SHP77 treated with DMSO at 0.1 percent for 48 hours (cell line): ENCODE results near the gene DISP2.

Source experiments
- DNase-seq: peaks from one replicate; lab custom pipeline; 2025; lab: John Stamatoyannopoulos, UW

DISP2 gene

DNA sequence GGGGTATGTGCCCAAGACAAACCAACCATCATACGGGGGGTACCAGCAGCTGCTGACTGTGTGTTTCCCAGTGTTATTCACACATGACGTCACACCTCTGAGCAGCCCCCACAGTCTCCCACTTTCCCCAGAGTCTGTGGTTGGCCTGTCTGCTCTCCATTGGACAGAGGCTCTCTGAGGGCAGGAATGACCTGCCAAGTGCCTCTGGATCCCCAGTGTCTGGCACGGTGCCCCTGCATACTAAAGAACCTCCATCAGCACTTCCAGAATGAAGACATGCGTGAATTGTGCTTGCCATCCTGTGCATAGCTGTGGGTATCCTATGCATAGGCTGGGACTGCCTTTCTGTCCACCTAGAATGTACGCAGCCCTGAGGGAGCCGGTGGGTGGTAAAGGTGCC lies 13.8 kb upstream of the DISP2 start:
- DNase-seq, result no peak

DNA sequence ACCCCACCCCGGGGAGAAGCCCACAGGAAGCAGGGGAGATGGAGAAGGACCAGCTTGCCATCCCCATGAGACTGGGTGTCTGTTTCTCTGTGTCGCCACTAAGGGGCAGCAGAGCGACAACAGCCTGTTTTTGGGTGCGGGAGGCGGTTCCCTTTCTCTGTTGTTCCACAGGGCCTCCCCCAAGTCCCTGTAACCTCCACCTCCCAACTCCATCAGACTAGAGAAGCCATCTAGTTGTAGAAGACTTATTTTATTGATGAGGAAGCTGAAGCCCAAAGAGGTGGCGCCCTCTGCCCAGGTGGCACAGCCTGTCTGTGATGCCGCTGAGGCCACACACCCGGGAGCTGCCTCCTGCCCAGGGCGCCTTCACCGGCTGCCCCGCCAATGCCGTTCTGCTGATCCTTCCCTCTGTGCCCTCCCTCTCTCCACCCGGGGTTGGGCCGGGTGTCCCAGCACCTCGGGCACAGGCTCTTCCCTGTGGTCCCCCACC lies 13.3 kb upstream of the DISP2 start:
- DNase-seq, result peak; percentile 68

- DNase-seq, result no peak
These were observed 12.7 kb upstream of the DISP2 start for GRCh38 chr15:40345225-40345866.

DNA sequence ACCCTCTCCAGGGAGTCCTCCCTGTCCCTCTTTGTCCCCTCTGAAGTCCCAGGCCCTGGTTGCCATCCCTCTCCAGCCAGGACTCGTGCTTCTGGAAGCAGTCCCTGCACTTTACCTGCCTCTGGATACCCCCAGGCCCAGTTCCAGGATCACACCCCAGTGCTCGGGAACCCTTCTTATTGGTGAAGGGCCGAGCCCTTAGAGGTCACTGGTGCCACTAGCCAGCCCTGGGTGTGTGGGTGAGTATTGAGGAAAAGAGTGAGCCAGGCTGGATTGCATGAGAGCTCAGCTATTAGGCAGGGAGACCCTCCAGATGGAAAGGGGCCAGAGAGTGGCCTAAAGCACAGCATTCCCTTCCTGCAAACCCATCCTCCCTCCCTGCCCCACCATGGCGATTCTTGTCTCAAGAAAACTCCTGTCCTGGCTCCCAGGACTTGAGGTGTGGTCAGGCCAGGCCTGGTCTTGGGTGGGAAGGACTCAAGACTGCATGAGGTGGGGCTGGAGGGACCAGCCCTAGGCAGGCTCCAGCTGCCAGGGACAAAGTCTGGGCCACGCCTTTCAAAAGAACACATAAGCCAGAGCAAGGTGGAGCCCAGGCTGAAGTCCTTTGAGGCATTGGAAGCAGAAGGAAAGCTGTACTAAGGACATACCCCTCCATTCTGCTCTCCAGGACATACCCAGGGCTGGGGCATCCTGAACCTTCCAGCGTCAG lies 12.0 kb upstream of the DISP2 start:
- no peak for DNase-seq

DNA sequence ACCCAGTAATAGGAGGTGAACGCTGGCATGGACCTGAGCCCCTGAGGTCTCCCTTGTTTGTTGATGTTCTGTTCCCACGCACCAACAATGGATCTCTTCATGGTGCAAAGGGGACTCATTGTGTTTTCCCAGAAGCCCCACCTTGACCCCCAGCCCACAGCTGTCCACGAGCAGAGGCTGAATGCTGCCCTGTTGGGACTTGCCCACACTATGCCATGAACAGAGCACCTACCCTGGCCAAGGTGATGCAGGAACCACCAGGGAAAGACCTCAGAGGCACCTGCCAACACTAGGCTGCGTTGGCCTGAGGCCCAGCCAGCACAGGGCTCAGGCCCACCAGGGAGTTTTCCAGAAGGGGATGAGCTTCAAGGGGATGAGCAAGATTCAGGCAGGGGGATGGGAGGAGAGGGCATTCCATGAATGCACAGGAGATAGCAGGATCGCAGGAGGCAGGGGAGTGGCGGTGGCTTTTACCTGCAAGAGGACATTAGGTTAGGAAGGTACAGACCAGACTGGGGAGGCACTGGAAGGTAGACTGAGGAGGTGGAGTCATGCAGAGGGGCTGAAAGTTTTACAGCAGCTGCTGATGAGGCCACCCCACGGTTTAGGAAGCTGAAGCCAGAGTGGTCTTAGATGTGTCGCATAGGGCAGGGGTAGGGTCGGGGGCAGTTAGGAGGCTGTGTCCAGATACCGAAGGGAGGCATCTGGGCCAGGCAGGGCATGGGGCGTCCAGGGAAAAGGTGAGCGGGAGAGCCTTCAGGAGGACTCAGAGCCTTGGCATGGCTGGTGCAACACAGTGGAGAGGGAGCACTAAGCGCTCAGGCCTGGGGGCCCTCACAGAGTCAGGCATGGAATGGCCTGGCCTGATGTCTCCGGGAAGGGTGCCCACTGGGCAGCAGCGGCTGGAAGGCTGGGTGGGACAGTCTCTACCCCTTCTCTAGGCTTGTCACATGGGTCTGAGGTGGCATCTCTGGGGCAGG lies 11.2 kb upstream of the DISP2 start:
- no peak for DNase-seq

DNA sequence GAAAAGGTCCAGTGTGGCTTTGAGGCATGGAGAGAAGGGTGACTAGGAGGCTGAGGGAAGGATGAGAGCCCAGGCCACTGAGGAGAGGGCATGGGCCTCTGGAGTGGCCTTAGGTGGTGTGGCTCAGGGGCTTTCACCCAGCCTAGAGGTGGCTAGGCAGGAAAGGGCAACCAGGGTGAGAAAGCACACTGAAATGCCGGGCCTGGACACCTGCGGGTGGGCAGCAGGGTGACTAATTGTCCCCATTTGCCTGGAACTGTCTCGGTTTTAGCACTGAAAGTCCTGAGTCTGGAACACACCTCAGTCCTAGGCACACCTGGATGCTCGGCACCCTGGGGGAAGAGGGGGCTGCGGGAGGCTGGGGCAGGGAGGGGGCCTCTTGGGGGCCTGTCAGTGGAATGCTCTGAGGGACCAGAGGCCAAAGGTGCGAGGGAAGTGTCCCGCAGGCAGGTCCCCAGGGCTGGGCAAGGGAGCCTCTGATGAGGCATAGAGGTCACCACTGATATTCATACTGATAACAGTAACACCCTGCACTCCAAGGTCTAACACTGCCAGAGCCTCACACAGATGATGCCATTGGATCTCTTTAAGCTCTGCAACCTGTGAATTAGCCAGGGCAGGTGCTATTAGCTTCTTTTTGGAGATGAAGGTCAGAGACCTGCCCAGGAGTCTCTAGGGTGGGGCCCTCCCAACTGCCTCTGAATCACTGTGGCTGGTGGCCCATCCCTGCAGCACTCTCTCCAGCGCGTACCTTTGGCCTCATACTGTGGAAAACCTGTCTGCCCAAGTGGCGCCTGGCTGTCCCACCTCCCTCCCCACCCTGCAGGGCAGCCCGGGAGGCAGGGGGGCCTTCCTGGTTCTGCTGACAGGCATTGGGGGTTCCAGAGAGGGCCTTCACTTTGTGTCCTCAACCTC lies 10.2 kb upstream of the DISP2 start:
- no peak for DNase-seq

- DNase-seq, result no peak
These were observed 9.5 kb upstream of the DISP2 start for GRCh38 chr15:40348474-40348870.

- no peak for DNase-seq
These were observed 8.9 kb upstream of the DISP2 start for GRCh38 chr15:40349163-40349562.

GRCh38 chr15:40352281-40352901 lies 5.6 kb upstream of the DISP2 start:
- no peak for DNase-seq

GRCh38 chr15:40353697-40354096 lies 4.3 kb upstream of the DISP2 start:
- no peak for DNase-seq

DNA sequence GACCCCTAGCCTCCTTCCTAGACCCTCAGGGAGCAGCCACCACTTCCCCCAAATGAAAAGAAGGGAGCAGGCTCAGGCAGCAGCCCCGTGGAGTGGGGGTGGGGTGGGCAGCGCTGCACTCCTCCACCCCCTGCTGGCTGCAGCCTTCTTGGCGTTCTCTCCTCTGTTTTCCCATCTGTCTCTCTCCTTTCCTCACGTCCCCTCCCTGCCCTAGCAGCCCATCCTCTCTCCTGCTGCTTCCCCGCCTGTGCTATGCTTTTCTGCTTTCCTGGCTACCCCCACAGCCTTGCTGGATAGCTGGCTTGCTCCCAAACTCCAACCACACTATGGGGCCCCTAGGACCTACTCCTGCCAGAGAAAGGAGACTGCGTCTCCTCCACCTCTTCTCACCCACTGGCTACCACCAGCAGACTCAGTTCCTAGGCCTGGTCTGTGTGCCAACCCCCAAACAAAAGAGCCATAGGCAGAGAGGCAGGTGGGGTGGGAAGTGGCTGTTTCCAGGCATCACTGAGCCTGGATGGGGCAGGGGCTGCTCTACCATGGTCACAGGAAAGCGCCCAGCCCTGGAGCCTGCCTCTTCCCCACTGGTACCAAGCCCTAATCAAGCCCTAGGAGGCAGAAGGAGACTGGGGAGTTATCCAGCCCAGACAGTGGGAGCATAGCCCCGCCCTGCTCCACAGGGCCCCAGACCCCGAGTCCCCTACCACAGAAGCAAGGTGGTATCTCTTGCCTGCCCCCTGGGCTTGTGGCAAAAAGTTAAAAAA lies 3.4 kb upstream of the DISP2 start:
- peak; percentile 28 for DNase-seq

- DNase-seq, result no peak
These were observed 1.9 kb upstream of the DISP2 start for GRCh38 chr15:40355976-40356585.

DNA sequence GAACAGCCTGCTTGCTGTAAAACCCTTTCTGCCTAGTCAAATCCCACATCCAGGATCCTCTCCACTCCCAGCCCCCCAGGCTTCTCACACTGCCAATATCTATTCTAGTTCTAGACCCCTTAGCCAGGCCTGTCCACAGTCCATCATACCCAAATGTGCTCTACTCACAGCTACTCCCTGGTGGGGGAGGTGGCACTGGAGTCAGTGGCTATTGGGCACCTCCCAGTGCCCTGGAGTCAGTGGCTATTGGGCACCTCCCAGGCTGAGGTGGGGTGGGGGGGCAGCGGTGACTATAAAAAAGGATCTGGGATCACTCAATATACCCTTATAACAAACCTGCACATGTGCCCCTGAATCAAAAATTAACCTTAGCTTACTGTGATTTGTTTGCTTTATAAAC lies 773 bp upstream of the DISP2 start:
- no peak for DNase-seq

DNA sequence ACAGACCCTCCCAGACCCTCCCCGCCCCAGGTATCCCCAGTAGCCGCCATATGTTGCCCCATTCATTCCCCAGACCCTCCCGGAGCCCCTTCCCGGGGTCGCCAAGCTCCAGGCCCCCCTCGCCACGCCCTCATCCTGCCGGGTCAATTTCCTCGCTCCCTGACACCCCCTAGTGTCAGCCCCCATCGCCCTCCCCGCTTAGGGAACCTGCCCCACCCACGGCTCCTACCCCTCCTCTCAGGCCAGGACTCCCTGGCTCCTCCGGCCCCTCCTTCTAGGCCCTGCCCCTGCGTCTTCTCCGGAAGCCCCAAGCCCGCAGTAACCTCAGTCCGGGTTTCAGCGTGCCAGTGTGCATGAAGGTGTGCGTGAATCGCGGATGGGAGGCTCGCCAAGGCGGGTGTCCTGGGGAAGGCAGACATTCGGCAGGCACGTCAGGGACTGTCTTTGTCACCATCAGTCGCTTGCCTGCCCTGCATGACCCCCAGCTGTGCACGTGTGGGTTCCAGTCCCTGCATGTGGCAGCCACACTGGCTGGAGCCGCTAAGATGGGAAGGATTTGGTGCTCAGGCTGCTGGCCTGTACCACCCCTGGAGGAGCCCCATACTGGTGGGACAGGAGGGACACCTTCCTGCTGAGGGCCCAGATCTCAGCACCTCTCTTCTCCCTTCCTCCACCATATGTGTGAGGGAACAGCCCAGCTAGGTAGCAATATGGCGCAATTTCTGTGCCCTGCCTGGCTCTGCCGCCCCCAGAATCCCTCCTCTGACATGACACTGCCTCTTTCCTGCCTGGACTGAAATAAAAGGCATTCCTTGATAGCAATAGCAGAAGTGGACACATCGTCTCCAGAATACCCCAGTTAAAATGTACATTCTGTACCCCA lies 693 bp downstream of the DISP2 start:
- DNase-seq, result no peak

GRCh38 chr15:40360015-40360414 lies 2.0 kb downstream of the DISP2 start:
- DNase-seq, result no peak

- no peak for DNase-seq
These were observed 3.6 kb downstream of the DISP2 start for GRCh38 chr15:40361640-40362039.

GRCh38 chr15:40363611-40364010 lies 5.6 kb downstream of the DISP2 start:
- no peak for DNase-seq

- no peak for DNase-seq
These were observed 6.2 kb downstream of the DISP2 start for GRCh38 chr15:40364251-40364650.

DNA sequence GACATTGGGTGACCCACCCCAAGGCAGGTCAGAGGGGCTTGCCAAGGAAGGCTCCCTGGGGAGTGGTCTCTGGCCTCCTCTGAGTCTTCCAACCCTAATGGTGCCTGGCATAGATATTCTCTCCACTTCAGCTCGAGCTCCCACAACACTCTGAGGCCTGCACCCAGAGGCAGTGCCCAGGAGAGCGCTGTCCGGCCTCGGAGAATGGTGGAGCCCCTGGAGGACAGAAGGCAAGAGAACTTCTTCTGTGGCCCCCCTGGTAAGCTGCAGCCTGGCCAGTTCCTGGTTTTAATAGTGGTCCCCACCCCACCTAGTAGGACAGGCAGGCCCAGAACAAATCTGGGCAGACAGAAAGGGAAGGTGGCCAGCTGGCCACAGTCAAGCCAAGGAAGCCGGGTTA lies 7.0 kb downstream of the DISP2 start:
- DNase-seq, result no peak
